GM21390 (cell line): ENCODE results near the gene SMIM32.

Source experiments
- ATAC-seq: cut with Tn5 transposase; IDR thresholded peaks from one replicate; pipeline ENCODE4 v1.9.1; 2021; ENCODE audit not compliant: unreplicated experiment

The SMIM32 gene

GRCh38 chr5:136208916-136209315 lies 16.0 kb upstream of the SMIM32 start:
- ATAC-seq: no peak

- no peak for ATAC-seq
Measured at GRCh38 chr5:136207631-136208030, 14.7 kb upstream of the SMIM32 start.

GRCh38 chr5:136206361-136206760 lies 13.4 kb upstream of the SMIM32 start:
- ATAC-seq: no peak

- ATAC-seq: no peak
Measured at GRCh38 chr5:136205941-136206340, 13.0 kb upstream of the SMIM32 start.

DNA sequence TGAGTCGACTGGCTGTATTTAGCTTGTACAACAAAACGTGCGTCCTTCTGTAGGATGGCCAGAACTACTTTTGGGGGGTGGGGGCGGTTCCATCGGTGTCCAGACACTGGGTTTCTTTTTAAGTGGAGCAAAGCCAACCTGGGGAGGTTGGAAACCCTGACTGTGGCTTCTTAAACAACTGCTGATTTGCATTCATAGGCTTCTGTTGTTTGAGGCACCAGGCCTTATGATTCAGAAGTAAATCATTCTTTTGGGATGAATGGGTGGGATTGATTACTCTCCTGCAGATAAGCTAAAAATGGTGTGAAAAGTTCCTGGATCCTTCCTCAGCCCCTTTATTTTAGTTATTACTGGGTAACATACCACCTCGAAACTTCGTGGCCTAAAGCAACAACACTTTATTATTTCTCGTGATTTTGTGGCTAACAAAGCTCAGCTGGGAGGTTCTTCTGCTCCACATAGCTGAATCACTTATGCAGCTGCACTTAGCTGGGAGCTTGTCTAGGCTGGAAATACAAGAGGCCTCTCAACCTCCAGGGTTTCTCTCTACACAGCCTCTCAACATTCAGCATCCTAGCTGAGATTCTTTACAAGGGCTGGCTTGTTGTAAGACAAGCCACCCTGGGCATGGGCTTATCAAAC lies 12.2 kb upstream of the SMIM32 start:
- no peak for ATAC-seq

GRCh38 chr5:136203303-136203922 lies 10.5 kb upstream of the SMIM32 start:
- no peak for ATAC-seq

DNA sequence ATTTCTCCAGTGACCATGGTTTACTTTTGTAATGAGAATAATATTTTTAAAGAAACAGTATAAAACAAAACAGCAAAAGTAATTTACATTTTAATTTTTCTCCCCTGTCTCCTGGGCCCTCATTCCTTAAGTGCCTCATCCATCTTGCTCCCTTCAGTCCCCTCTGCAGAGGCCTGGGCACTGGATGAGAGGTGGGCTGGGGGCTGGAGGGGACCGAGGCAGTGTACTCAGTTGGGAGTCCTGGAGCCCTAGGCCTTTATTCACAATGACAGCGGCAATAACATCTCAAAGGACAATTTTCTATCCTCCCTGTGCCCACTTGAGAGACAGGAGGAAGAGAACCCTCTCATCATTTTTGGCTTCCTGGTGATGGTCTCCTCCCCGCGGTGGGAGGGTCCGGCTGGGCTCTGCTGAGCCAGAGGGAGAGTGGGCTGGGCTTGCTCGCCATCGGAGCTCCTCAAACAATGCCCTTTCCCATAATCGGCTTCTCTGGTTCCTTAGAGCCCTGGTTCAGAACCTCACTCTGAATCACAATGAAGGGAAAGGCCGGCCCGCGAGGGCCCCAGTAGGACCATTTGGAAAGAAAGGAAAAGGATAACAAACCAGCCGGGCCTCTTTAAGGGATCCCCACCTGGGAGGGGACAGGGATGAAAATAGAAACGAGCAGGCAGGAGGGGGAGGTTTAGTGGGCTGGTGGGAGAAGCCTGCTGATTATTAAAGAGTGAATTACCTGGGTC lies 9.7 kb upstream of the SMIM32 start:
- ATAC-seq: no peak

- ATAC-seq: no peak
Measured at GRCh38 chr5:136201870-136202269, 8.9 kb upstream of the SMIM32 start.

- ATAC-seq: no peak
Measured at GRCh38 chr5:136200761-136201160, 7.8 kb upstream of the SMIM32 start.

DNA sequence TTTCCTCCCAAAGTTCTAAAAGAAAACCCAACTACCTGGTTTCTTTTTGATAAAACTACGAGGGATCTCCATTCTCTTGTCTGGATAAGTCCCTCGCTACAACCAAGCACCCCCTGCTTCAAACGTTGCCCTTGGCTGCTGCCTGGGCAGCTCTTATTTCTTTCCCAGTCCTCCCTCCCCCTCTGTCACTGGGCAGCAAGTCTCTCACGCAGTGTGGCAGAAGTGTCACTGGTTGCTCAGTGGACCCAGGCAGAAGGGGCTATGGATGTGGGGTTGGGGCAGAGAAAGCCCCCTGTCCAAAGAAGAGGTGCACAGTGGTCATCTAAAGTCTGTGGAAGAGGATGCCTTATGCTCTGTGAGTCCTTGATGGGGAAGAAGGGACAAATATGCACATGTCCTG lies 7.2 kb upstream of the SMIM32 start:
- ATAC-seq: no peak

DNA sequence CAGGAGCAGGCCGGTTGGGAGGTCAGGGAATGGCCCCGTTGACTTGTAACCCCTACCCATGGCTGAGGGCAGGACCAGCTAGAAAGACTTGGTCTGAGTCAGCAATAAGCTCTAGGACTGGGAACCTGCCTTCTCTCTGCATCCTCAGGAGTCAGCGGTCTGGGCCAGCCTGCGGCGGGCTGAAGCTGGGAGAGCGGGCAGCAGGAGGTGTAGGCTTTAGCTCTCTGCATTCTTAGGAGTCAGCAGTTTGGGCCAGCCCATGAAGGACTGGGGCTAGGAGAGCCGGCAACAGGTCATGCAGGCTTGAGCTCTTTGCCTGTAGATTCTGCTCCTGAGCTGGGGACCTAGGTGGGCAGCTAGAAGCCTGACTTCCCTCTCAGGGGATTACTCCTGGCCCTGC lies 6.4 kb upstream of the SMIM32 start:
- ATAC-seq: no peak

DNA sequence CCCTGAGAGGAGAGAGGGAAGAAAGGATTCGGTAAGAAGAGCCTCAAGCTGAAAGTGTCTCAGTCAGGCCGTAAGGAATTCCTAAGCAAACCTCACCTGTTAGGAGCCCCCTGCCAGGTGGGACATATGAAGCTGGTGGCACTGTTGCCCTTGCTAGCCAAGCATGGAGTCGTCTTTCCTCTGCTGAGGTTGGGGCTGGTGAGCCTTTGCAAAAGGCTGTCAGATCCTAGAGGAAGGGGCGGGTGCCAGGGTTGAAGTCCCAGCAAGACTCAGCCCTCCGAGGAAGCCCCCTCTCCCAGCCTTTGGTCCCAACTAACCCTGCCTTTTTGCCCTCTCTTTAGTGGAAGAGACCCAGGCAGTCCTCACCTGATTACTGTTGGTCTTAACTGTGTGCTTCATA lies 5.5 kb upstream of the SMIM32 start:
- ATAC-seq: no peak

DNA sequence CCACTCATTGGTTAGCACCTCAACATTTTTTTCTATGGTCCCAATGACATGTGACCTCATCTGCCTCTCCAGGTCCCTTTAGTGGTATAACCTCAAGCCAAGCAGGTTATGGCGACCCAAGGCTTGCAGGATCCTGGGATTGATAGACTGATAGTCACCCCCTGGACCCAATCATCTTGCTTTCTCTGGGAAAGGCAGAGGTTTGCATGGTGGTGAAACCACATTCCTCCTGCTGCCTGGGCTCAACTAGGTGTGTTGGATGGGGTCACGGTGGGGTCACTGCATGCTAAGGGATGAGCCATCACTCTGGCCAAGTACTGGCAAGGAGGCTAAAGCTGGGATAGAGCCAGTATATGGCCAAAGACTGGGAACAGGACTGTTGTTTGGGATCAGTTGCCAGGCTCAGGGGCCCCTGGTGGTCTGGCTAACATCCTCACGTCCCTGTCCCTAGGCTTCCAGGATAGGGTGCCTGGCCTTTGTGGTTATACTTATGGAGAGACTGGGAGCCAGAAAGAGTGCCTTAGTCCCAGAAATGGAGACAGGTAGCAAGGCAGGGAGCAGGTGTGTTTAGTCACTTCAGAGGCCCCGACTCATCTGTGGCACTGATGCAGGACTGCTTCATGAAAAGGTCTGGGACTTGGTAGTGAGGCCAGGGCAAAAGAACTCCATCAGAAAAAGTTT lies 4.6 kb upstream of the SMIM32 start:
- no peak for ATAC-seq

DNA sequence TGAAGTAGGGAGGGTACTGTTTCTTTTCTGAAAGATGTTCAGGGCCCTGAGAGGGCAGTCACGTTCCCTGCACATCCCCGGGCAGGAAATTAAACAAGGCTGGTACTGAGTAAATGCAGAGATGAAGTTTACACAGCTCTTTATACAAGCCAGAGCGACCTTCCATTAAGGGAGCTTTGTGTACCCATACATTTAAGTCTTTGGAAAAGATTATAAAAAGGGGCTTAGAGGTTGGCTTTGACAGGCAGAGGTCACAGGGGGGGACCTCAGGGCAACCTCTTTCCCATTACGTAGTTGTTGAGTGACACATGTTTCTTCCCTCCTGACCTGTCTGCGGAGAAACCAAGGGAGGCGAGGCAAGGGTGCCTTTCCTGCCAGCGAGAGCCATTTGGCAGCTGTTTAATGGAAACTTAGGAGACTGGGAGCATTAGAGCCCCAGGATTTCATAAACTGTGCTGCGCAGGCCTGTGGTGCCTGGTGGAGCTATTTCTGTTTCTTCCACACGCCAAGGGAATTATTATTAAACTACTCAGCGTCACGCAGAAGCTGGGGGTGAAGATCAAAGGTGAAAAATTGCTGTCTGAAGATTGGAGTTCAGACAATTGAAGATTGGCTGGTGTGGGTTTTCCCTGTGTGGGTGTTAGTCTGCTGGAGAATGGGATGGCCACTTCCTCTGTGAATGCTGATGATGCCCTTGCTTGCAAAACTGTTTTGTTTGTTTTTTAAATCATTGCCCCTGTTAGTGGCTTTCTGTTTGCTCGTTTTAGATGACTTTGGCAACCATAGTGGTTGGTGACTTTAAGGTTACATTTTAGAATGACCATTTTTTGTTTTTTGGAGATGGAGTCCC lies 3.2 kb upstream of the SMIM32 start:
- no peak for ATAC-seq

- no peak for ATAC-seq
Measured at GRCh38 chr5:136194576-136194975, 1.6 kb upstream of the SMIM32 start.

DNA sequence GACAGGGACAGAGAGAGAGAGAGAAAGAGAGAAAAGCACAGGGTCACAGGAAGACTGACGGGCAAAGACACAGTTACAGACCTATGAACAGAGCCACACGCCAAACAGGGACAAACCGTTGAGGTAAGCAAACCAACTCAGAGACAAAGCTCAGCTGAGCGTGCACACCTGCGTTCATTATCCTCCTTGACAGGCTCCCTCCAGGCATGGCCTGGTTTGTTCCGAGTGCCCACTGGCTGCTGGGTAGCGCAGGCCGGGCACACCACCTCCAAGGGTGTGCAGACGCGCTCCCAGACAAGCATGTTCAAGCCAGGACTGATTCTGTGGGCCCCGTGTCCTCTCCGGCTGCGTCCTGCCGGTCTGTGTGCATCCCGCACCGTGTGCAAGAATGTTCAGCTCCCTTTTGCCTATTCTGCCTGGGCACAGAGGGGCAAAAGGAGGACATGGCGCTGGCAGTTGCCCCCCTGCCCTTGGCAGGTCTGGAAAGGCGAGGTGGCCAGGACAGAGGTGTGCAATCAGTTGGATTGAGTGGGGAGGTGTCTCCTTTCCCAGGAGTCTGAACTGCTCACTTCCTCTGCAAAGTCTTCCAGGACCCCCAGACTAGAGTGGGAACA lies 467 bp upstream of the SMIM32 start:
- ATAC-seq: no peak

DNA sequence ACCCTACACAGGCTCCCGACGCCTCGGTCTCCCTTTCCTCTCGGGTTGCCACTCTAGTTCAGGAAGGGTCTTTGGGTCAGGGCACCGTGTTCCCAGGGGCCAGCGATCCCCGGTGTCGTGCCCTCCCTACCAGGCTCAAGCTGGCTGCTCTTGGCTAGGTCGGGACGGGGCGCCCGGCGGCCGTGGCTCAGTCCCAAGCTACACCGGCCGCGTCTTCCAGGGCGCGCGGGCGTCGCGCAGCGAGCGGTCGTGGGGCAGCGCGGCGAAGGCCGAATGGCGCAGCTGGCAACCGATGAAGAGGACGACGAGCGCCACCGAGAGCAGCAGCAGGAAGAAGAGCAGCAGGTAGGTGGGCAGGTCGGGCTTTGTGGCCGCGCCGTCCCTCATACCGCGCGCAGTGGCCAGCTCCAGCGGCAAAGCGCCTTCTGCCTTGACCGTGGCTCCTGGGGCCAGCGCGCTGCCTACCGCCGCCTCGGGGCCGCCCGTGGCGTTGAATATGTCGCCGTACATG lies 892 bp downstream of the SMIM32 start:
- ATAC-seq: no peak

DNA sequence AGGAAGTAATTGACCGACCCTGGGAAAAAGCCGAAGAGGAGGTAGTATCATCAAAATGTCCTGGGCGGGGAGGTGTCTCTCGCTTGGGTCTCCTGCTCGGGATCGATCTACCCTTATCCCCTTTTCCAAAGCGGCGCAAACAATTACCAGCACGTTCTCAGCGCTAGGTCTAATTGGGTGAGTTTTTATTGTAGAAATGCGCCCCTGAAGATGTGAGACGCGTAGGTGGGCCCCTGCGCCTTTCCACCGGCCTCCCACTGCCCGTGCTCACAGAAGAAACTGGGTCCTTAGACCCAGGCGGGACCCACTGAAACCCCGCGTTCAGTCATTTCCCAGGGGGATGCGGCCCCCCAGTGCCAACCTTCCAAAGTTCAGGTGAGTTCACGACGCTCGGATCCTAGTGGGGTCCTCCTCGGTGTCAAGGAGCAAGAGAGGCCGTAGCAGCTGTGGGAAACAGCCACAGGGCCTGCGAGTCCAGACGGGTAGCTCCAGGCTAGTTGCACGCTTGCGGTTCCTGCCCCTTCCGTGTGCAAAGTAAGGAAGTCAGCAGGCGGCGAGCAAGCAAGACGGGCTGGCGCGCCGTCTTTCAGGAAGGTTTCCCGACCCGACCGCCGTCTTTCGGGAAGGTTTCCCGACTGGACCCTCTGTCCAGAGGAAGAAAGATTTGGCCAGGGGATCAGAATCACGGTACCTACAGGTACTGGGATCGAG lies 1.5 kb downstream of the SMIM32 start:
- no peak for ATAC-seq

- ATAC-seq: no peak
Measured at GRCh38 chr5:136190904-136191303, 2.1 kb downstream of the SMIM32 start.
